SK-N-SH (cell line): ENCODE results near the gene HASPIN. TPM values are rescaled to one million over a fixed set of nuclear protein-coding genes. Genes with fewer than 3 reads are reported as not detected.

ENCODE experiments used
- CTCF ChIA-PET: fragments of 300-600, 350-600 bp; formaldehyde crosslinking; extraction: SDS; loops from one replicate; lab custom pipeline; 2021; lab: Yijun Ruan, JAX
- POLR2A ChIA-PET: fragments of 350-600 bp; sonication (Branson Sonifier 250); formaldehyde crosslinking; extraction: SDS; loops from one replicate; lab custom pipeline; 2020; ENCODE audit warnings: antibody characterized with exemption, inconsistent platforms; lab: Yijun Ruan, JAX
- DNase-seq: peaks from one replicate; pipeline ENCODE4 v3.0.0; 2012
- H2AFZ ChIP-seq: fragments of 200-600 bp; sonication (generic); 2 replicates; pipeline ENCODE4 v1.8.1; 2016; ENCODE audit warnings: antibody characterized with exemption, mild to moderate bottlenecking, low read depth
- H3F3A ChIP-seq: fragments of 200-600 bp; sonication (generic); replicated peaks from 2 replicates; pipeline ENCODE3; 2016; ENCODE audit warnings: antibody characterized with exemption, mild to moderate bottlenecking; ENCODE audit not compliant: insufficient read depth
- H3K27ac ChIP-seq, 2 experiments: fragments of 200-500 bp in 1 of 2; fragments of 200-600 bp in 1 of 2; sonication (Bioruptor generic) in 1 of 2; sonication (generic), shearing (Covaris generic) in 1 of 2; 2 replicates each; pipeline versions ENCODE4 v1.5.1 to v1.6.1; 2014 to 2016; ENCODE audit warnings: low read depth in 2 of 2, inconsistent platforms in 1 of 2, low read length in 1 of 2, mild to moderate bottlenecking in 1 of 2, mixed read lengths in 1 of 2
- H3K27me3 ChIP-seq: fragments of 200-600 bp; sonication (generic), shearing (Covaris generic); 2 replicates; pipeline ENCODE4 v1.6.1; 2016; ENCODE audit warnings: mixed run types; ENCODE audit not compliant: insufficient read depth
- H3K36me3 ChIP-seq, 2 experiments: fragments of 200-500 bp in 1 of 2; fragments of 200-600 bp in 1 of 2; sonication (Bioruptor generic) in 1 of 2; sonication (generic) in 1 of 2; replicated peaks in 1 of 2; 2 replicates each; pipeline versions ENCODE3 to v1.5.1; 2014 to 2016; ENCODE audit warnings: low read length in 1 of 2, mild to moderate bottlenecking in 1 of 2; ENCODE audit not compliant: insufficient read depth in 2 of 2, control insufficient read depth in 1 of 2
- H3K4me1 ChIP-seq, 2 experiments: fragments of 200-500 bp in 1 of 2; fragments of 200-600 bp in 1 of 2; sonication (Bioruptor generic) in 1 of 2; sonication (generic), shearing (Covaris generic) in 1 of 2; 2 replicates each; pipeline versions ENCODE4 v1.5.1 to v1.6.1; 2014 to 2016; ENCODE audit warnings: low read depth in 1 of 2, low read length in 1 of 2, mixed run types in 1 of 2; ENCODE audit not compliant: insufficient read depth in 2 of 2, control insufficient read depth in 1 of 2
- H3K4me2 ChIP-seq: fragments of 200-600 bp; sonication (generic), shearing (Covaris generic); 2 replicates; pipeline ENCODE4 v1.6.1; 2017; ENCODE audit warnings: mixed run types
- H3K4me3 ChIP-seq, 2 experiments: fragments of 200-500 bp in 1 of 2; fragments of 200-600 bp in 1 of 2; sonication (Bioruptor generic) in 1 of 2; sonication (generic), shearing (Covaris generic) in 1 of 2; 2 replicates each; pipeline versions ENCODE4 v1.5.1 to v1.8.1; 2014 to 2016; ENCODE audit warnings: low read depth in 2 of 2, inconsistent platforms in 1 of 2, low read length in 1 of 2, mild to moderate bottlenecking in 1 of 2, mixed read lengths in 1 of 2, moderate library complexity in 1 of 2
- H3K79me2 ChIP-seq: fragments of 200-600 bp; sonication (generic); 2 replicates; pipeline ENCODE4 v1.8.1; 2017; ENCODE audit warnings: mild to moderate bottlenecking; ENCODE audit not compliant: insufficient read depth
- H3K9ac ChIP-seq: fragments of 200-600 bp; sonication (generic); 2 replicates; pipeline ENCODE4 v1.6.1; 2017; ENCODE audit warnings: mixed run types
- H3K9me2 ChIP-seq: fragments of 200-600 bp; sonication (generic); 2 replicates; pipeline ENCODE4 v1.6.1; 2017; ENCODE audit warnings: mixed run types
- H3K9me3 ChIP-seq: fragments of 200-600 bp; sonication (generic); 2 replicates; pipeline ENCODE4 v1.6.1; 2017; ENCODE audit warnings: mixed run types, mild to moderate bottlenecking, moderate library complexity
- H4K20me1 ChIP-seq: fragments of 200-600 bp; sonication (generic); 2 replicates; pipeline ENCODE4 v1.6.1; 2017; ENCODE audit warnings: mild to moderate bottlenecking, mixed run types; ENCODE audit not compliant: insufficient read depth
- CHD2 ChIP-seq: fragments of 150-350 bp; IDR thresholded peaks from 2 replicates; pipeline ENCODE4 v1.6.1; 2018; ENCODE audit warnings: low read length; ENCODE audit not compliant: partially characterized antibody
- ELF1 ChIP-seq: IDR thresholded peaks from 2 replicates; pipeline ENCODE4 v1.4.0; 2012
- FOXM1 ChIP-seq: IDR thresholded peaks from 2 replicates; pipeline ENCODE4 v1.4.0; 2012; ENCODE audit warnings: low read depth, mild to moderate bottlenecking
- GABPA ChIP-seq: IDR thresholded peaks from 2 replicates; pipeline ENCODE4 v1.4.0; 2012; ENCODE audit warnings: low read depth, mild to moderate bottlenecking
- IRF3 ChIP-seq: fragments of 150-350 bp; IDR thresholded peaks from 2 replicates; pipeline ENCODE4 v1.6.1; 2016; ENCODE audit warnings: mild to moderate bottlenecking, low read depth, low read length
- JUND ChIP-seq: IDR thresholded peaks from 2 replicates; pipeline ENCODE4 v1.4.0; 2012
- MEF2A ChIP-seq: IDR thresholded peaks from 2 replicates; pipeline ENCODE4 v1.4.0; 2012; ENCODE audit warnings: low read depth, borderline replicate concordance
- MXI1 ChIP-seq: IDR thresholded peaks from 2 replicates; pipeline ENCODE4 v1.6.1; 2012; ENCODE audit warnings: mild to moderate bottlenecking, low read depth, low read length, improper control_type of control experiment
- POLR2AphosphoS5 ChIP-seq: IDR thresholded peaks from 2 replicates; pipeline ENCODE4 v1.6.1; 2012; ENCODE audit warnings: low read depth, low read length
- RCOR1 ChIP-seq: fragments of 150-350 bp; IDR thresholded peaks from 2 replicates; pipeline ENCODE4 v1.6.1; 2017; ENCODE audit warnings: antibody characterized with exemption, low read length
- RFX5 ChIP-seq: IDR thresholded peaks from 2 replicates; pipeline ENCODE4 v1.6.1; 2012; ENCODE audit warnings: mild to moderate bottlenecking, improper control_type of control experiment, low read length
- SMC3 ChIP-seq: IDR thresholded peaks from 2 replicates; pipeline ENCODE4 v1.6.1; 2012; ENCODE audit warnings: low read depth, low read length, improper control_type of control experiment
- WGBS: methylation state at CpG from one replicate; pipeline ENCODE4 v1.1.6; 2017; ENCODE audit warnings: low lambda C conversion rate; 5-methylcytosine and 5-hydroxymethylcytosine counted together
- polyA plus RNA-seq, 3 experiments: library from polyadenylated mRNA; depleted of rRNA; stranded (reverse); fragments of >200 nt; gene quantifications; 2 replicates each; pipeline ENCODE4 v1.2.3, GENCODE V29; 2012

The HASPIN gene
- polyA plus RNA-seq, 1 of the 3 experiments (the other 2 are of a cell fraction), result 1.4 TPM

GRCh38 chr17:3773966-3774365, 50.3 kb downstream of the HASPIN start:
- 97% methylated on average over 3 of the region's 3 CpGs for WGBS
- H3K36me3 ChIP-seq, result no peaks in the 10 kb centered on the region
- CTCF ChIA-PET, result interaction anchor here (1.2 kb wide), 1 partner anchor 36 kb away, joined by 8 read pairs; no protein-coding TSS in a partner anchor
- H2AFZ ChIP-seq, result peak overlapping the region; percentile 71
- POLR2A ChIA-PET, result no interaction called here
- H3K9me2 ChIP-seq, result no peaks in the 10 kb centered on the region
- no peaks in the 10 kb centered on the region for H3K9me3 ChIP-seq
- no peak overlapping the region for H3K9ac ChIP-seq
- DNase-seq, result no peak
- H3F3A ChIP-seq, result no peaks in the 10 kb centered on the region
- H3K4me1 ChIP-seq, result no peaks in the 10 kb centered on the region
- H3K4me2 ChIP-seq, result no peak overlapping the region
- TF ChIP-seq MEF2A, result no peak
- TF ChIP-seq JUND, result no peak
- TF ChIP-seq RCOR1, result no peak
- TF ChIP-seq MXI1, result no peak
- no peak for TF ChIP-seq RFX5
- no peak for TF ChIP-seq SMC3
- no peak for TF ChIP-seq FOXM1
- no peak for TF ChIP-seq ELF1
- no peak for TF ChIP-seq CHD2
- no peak for TF ChIP-seq POLR2AphosphoS5
- TF ChIP-seq GABPA, result no peak
- TF ChIP-seq IRF3, result no peak
- H4K20me1 ChIP-seq, result no peaks in the 10 kb centered on the region
- no peaks in the 10 kb centered on the region for H3K79me2 ChIP-seq
- no peak overlapping the region for H3K4me3 ChIP-seq
- H3K27ac ChIP-seq, result no peak overlapping the region
- no peaks in the 10 kb centered on the region for H3K27me3 ChIP-seq

Other genes starting within 250 kb of the HASPIN start
- gene ASPA, start 247.9 kb upstream of the HASPIN start, polyA plus RNA-seq (2012; rRNA removed), result not detected in 2 replicates
- 0.28 TPM in 2 replicates for gene TRPV3, start 166.1 kb upstream of the HASPIN start, polyA plus RNA-seq (2012; rRNA removed)
- gene TRPV1, start 114.5 kb upstream of the HASPIN start, polyA plus RNA-seq (2012; rRNA removed), result 2.5 and 3.0 TPM in 2 replicates
- gene SHPK, start 87.7 kb upstream of the HASPIN start, polyA plus RNA-seq (2012; rRNA removed), result 9.0 and 9.7 TPM in 2 replicates
- gene CTNS, start 87.1 kb upstream of the HASPIN start, polyA plus RNA-seq (2012; rRNA removed), result 6.7 and 8.2 TPM in 2 replicates
- 165 and 192 TPM in 2 replicates for gene TAX1BP3, start 55.3 kb upstream of the HASPIN start, polyA plus RNA-seq (2012; rRNA removed)
- 56.6 and 64.4 TPM in 2 replicates for gene EMC6, start 55.1 kb upstream of the HASPIN start, polyA plus RNA-seq (2012; rRNA removed)
- 0.71 and 0.97 TPM in 2 replicates for gene P2RX5, start 27.7 kb upstream of the HASPIN start, polyA plus RNA-seq (2012; rRNA removed)
- gene ITGAE, start 77.3 kb downstream of the HASPIN start, polyA plus RNA-seq (2012; rRNA removed), result 56.7 and 73.4 TPM in 2 replicates
- gene NCBP3, start 122.3 kb downstream of the HASPIN start, polyA plus RNA-seq (2012; rRNA removed), result 6.5 and 9.5 TPM in 2 replicates
- 6.8 and 8.1 TPM in 2 replicates for gene CAMKK1, start 169.2 kb downstream of the HASPIN start, polyA plus RNA-seq (2012; rRNA removed)
- gene P2RX1, start 192.6 kb downstream of the HASPIN start, polyA plus RNA-seq (2012; rRNA removed), result not detected in 2 replicates
- gene ATP2A3, start 240.5 kb downstream of the HASPIN start, polyA plus RNA-seq (2012; rRNA removed), result 1.9 and 2.1 TPM in 2 replicates